Measurements from ENCODE around the gene CFAP97.

DNA sequence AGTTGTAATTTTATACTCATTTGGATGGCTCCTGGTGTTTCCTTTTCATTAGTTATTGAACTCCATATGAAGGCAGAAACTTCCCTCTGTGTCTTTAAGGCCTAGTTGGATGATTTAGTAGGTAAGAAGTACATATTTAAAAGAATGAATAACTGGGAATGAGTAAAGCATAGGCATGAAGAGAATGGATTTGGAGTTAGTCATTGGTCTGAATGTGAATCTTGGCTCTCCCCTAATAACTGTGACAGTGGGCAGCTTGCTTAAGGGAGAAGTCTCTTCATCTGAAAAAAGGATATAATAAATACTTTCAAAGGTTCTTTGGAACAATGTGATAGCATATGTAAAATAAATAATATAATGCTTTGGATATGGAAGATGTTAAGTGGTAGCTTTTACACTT is 18.8 kb upstream of the CFAP97 start:
- TF ChIP-seq, protein P1, sequence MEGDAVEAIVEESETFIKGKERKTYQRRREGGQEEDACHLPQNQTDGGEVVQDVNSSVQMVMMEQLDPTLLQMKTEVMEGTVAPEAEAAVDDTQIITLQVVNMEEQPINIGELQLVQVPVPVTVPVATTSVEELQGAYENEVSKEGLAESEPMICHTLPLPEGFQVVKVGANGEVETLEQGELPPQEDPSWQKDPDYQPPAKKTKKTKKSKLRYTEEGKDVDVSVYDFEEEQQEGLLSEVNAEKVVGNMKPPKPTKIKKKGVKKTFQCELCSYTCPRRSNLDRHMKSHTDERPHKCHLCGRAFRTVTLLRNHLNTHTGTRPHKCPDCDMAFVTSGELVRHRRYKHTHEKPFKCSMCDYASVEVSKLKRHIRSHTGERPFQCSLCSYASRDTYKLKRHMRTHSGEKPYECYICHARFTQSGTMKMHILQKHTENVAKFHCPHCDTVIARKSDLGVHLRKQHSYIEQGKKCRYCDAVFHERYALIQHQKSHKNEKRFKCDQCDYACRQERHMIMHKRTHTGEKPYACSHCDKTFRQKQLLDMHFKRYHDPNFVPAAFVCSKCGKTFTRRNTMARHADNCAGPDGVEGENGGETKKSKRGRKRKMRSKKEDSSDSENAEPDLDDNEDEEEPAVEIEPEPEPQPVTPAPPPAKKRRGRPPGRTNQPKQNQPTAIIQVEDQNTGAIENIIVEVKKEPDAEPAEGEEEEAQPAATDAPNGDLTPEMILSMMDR (IDR thresholded peaks at IDR 0.05), result no peak
- TF ChIP-seq EZH2 (IDR thresholded peaks at IDR 0.05), result no peak
- no peak for TF ChIP-seq EZH2phosphoT487 (IDR thresholded peaks at IDR 0.05)

Measured in neural progenitor cell (in vitro differentiated cells).